Heart left ventricle (tissue), 16 donors: ENCODE measurements around the gene ETV4. TPM values are rescaled to one million over a fixed set of nuclear protein-coding genes. Genes with fewer than 3 reads are reported as not detected.

Experiments used
- ATAC-seq, 4 donors: fragments of 200-7000 bp; cut with Tn5 transposase; one replicate each; pipeline ENCODE4 v1.9.1; 2020 to 2022; ENCODE audit warnings: moderate library complexity in 4 of 4, mild to moderate bottlenecking in 3 of 4, moderate number of reproducible peaks in 1 of 4
- DNase-seq, 5 donors: peaks; one replicate each; pipeline ENCODE4 v3.0.0-alpha.2; 2020
- H3K27ac ChIP-seq, 12 donors: fragments of 200-600 bp; sonication (generic) in 4 of 12; one replicate each; pipeline versions ENCODE4 v1.5.0 to v1.8.0; 2016 to 2022; ENCODE audit warnings: mild to moderate bottlenecking in 2 of 12
- H3K27me3 ChIP-seq, 9 donors: fragments of 200-600 bp; sonication (generic) in 2 of 9; one replicate each; pipeline versions ENCODE4 v1.5.1 to v1.8.0; 2016 to 2022; ENCODE audit warnings: mild to moderate bottlenecking in 3 of 9
- H3K36me3 ChIP-seq, 9 donors: fragments of 200-600 bp; sonication (generic) in 2 of 9; one replicate each; pipeline versions ENCODE4 v1.5.0 to v1.8.0; 2018 to 2022; ENCODE audit warnings: mild to moderate bottlenecking in 2 of 9
- H3K4me1 ChIP-seq, 12 donors: fragments of 200-600 bp; sonication (generic) in 4 of 12; one replicate each; pipeline versions ENCODE4 v1.5.0 to v1.8.0; 2016 to 2022; ENCODE audit warnings: mild to moderate bottlenecking in 3 of 12
- H3K4me3 ChIP-seq, 12 donors: fragments of 200-600 bp; sonication (generic) in 4 of 12; one replicate each; pipeline versions ENCODE4 v1.5.0 to v1.8.0; 2017 to 2022; ENCODE audit warnings: mild to moderate bottlenecking in 9 of 12, moderate library complexity in 4 of 12
- H3K9me3 ChIP-seq, 12 donors: fragments of 200-600 bp; sonication (generic) in 4 of 12; one replicate each; pipeline versions ENCODE4 v1.5.0 to v1.8.0; 2016 to 2022; ENCODE audit warnings: mild to moderate bottlenecking in 1 of 12
- POLR2A ChIP-seq, 2 donors: fragments of 450-650 bp; IDR thresholded peaks; one replicate each; pipeline ENCODE4 v1.6.1; 2017; ENCODE audit warnings: antibody characterized with exemption in 2 of 2, mild to moderate bottlenecking in 2 of 2, moderate library complexity in 2 of 2
- WGBS, 4 donors: extraction: QIAGEN DNeasy Blood & Tissue Kit in 2 of 4; methylation state at CpG; one replicate each; pipeline versions ENCODE4 v1.1.5 to v1.1.7; 2013 to 2018; 5-methylcytosine and 5-hydroxymethylcytosine counted together
- intact Hi-C, 10 donors: fragments of 100-400 bp; cut with DNase I; formaldehyde crosslinking; loops; one replicate each; pipeline versions ENCODE4 v1.11.1 to v1.14.2; 2022
- polyA plus RNA-seq, 2 donors: library from polyadenylated mRNA; stranded (reverse); fragments of 200-250 nt; gene quantifications; one replicate each; pipeline ENCODE4 v1.2.3, GENCODE V29; 2013
- total RNA-seq, 9 donors: library from RNA; depleted of rRNA in 2 of 9; stranded (reverse); fragments of >200 nt in 2 of 9; fragmentation: NEBNext Ultra II Directional in 3 of 9; extraction: Animal tissue kit (Norgen Biotek cat#: 25700) in 3 of 9; gene quantifications; one replicate each; pipeline versions ENCODE4 v1.1.0 to v1.2.4, GENCODE V29; 2016 to 2023
- TF ChIP-seq, protein P1 (sequence below), 12 donors: fragments of 200-600 bp; sonication (generic) in 4 of 12; IDR thresholded peaks; one replicate each; pipeline versions ENCODE4 v1.5.0 to v1.8.0; 2018 to 2022; ENCODE audit warnings: antibody characterized with exemption in 12 of 12, mild to moderate bottlenecking in 5 of 12
- donor health status: ischemic (EF 13 %, LVEDD 7.1; RV severe dilation, severe dysfunction).
- donor health status: healthy with polysubstance abuse.
- donor health status: DM: no; HTN: yes; CAD: no.
- donor health status: DM: no; HTN: no; CAD: no.
- donor health status: ischemic (EF 25% LVEDD 6.9; RV normal size, moderate dysfunction).
- donor health status: ischemic (EF 25% LVEDD 5.7; RV mildly dilated, moderate dysfunction).
- donor health status: healthy.
- donor health status: DM: yes; HTN: yes; CAD: no.
- donor health status: ischemic (EF 35%, LVEDD 5.7; RV mildly dilated, moderate dysfunction).
- donor health status: nonischemic (EF 11% LVEDD 7.7; RV severe dilation, severe dysfunction).
- donor health status: DM: yes; HTN: yes; CAD: no.
- donor health status: PGD.
- donor health status: ischemic (EF 29% LVEDD 5.4; RV normal size, mild dysfunction).
- donor health status: nonischemic (EF 23%, LVEDD 6.1; RV moderate dilation, normal function).

ETV4 gene
- total and polyA plus RNA-seq, 11 donors: 0.30 to 1.7 (median 0.74) TPM

GRCh38 chr17:43554857-43555256, 8.7 kb upstream of the ETV4 start:
- WGBS, 4 donors: 73 to 91% (median 84%) methylated on average over 6 of the region's 6 CpGs
- H3K4me3 ChIP-seq: no peak overlapping the region
- no peaks in the 10 kb centered on the region for H3K36me3 ChIP-seq
- ATAC-seq: no peak
- H3K4me1 ChIP-seq: peaks cover 0 to 20% (median 2%) of the 10 kb centered on the region in 12 donors
- DNase-seq: no peak
- TF ChIP-seq POLR2A (IDR thresholded peaks at IDR 0.05): no peak
- TF ChIP-seq, protein P1, sequence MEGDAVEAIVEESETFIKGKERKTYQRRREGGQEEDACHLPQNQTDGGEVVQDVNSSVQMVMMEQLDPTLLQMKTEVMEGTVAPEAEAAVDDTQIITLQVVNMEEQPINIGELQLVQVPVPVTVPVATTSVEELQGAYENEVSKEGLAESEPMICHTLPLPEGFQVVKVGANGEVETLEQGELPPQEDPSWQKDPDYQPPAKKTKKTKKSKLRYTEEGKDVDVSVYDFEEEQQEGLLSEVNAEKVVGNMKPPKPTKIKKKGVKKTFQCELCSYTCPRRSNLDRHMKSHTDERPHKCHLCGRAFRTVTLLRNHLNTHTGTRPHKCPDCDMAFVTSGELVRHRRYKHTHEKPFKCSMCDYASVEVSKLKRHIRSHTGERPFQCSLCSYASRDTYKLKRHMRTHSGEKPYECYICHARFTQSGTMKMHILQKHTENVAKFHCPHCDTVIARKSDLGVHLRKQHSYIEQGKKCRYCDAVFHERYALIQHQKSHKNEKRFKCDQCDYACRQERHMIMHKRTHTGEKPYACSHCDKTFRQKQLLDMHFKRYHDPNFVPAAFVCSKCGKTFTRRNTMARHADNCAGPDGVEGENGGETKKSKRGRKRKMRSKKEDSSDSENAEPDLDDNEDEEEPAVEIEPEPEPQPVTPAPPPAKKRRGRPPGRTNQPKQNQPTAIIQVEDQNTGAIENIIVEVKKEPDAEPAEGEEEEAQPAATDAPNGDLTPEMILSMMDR (IDR thresholded peaks at IDR 0.05): no peak
- H3K27me3 ChIP-seq: peaks cover 0 to 6% (median 0%) of the 10 kb centered on the region in 9 donors
- H3K27ac ChIP-seq: no peak overlapping the region
- H3K9me3 ChIP-seq: no peaks in the 10 kb centered on the region
- intact Hi-C loops: loop anchor here in 2 of 10 donors (5.0 kb wide), 1 partner anchor 38 kb away; no protein-coding TSS in a partner anchor

DNA sequence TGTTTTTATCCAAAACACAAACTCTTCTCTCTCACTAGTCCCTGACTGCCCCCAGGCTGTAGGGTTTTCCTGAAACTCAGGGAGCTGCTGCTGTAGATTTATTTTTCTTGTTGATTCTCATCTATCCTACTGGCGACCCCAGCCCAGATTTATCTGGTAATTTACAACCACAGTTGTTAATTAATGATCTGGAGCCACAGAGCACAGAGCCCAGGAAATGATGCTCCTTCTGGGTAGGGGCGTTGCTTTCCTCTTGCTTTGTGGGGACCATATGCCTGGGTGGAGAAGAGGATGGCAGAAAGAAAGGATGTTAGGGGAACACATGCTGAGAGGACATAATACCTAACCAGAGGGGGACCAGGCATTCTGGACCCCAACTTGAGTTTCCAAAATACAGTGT, 7.4 kb upstream of the ETV4 start:
- no peak for TF ChIP-seq POLR2A (IDR thresholded peaks at IDR 0.05)
- TF ChIP-seq, protein P1 (IDR thresholded peaks at IDR 0.05): no peak
- H3K27me3 ChIP-seq: peaks cover 0 to 6% (median 0%) of the 10 kb centered on the region in 9 donors
- H3K4me3 ChIP-seq: no peak overlapping the region
- DNase-seq (no peak), ATAC-seq (no peak)
- no peaks in the 10 kb centered on the region for H3K36me3 ChIP-seq
- H3K4me1 ChIP-seq: peaks cover 0 to 16% (median 2%) of the 10 kb centered on the region in 12 donors
- 63 to 73% (median 71%) methylated on average over 2 of the region's 2 CpGs for WGBS, 4 donors
- intact Hi-C loops: loop anchor here in 1 of 10 donors (5.0 kb wide), 1 partner anchor 36 kb away; no protein-coding TSS in a partner anchor
- H3K27ac ChIP-seq: no peak overlapping the region
- no peaks in the 10 kb centered on the region for H3K9me3 ChIP-seq

GRCh38 chr17:43552229-43552837, 6.2 kb upstream of the ETV4 start:
- H3K4me3 ChIP-seq: peak overlapping the region in 1 of 12 donors; percentile 8
- H3K9me3 ChIP-seq: no peaks in the 10 kb centered on the region
- peaks cover 0 to 16% (median 2%) of the 10 kb centered on the region in 12 donors for H3K4me1 ChIP-seq
- H3K36me3 ChIP-seq: no peaks in the 10 kb centered on the region
- DNase-seq: no peak
- no peak for TF ChIP-seq POLR2A (IDR thresholded peaks at IDR 0.05)
- TF ChIP-seq, protein P1 (IDR thresholded peaks at IDR 0.05): no peak
- H3K27ac ChIP-seq: peak overlapping the region in 9 of 12 donors; percentile 44 to 81 (median 65)
- peaks cover 0 to 14% (median 0%) of the 10 kb centered on the region in 9 donors for H3K27me3 ChIP-seq
- ATAC-seq: peak; percentile 66 to 90 (median 84)
- intact Hi-C loops: loop anchor here in 1 of 10 donors (5.0 kb wide), 1 partner anchor 35 kb away; no protein-coding TSS in a partner anchor
- 30 to 38% (median 33%) methylated on average over 8 of the region's 8 CpGs for WGBS, 4 donors

GRCh38 chr17:43550754-43551153, 4.6 kb upstream of the ETV4 start:
- TF ChIP-seq POLR2A (IDR thresholded peaks at IDR 0.05): no peak
- TF ChIP-seq, protein P1 (IDR thresholded peaks at IDR 0.05): no peak
- H3K27me3 ChIP-seq: peaks cover 0 to 24% (median 0%) of the 10 kb centered on the region in 9 donors
- peaks cover 4 to 25% (median 9%) of the 10 kb centered on the region in 12 donors for H3K4me1 ChIP-seq
- H3K4me3 ChIP-seq: no peak overlapping the region
- H3K9me3 ChIP-seq: no peaks in the 10 kb centered on the region
- intact Hi-C loops: loop anchor here in 1 of 10 donors (5.0 kb wide), 1 partner anchor 33 kb away; no protein-coding TSS in a partner anchor
- no peak overlapping the region for H3K27ac ChIP-seq
- 87 to 94% (median 89%) methylated on average over 4 of the region's 4 CpGs for WGBS, 4 donors
- ATAC-seq: no peak
- no peak for DNase-seq
- no peaks in the 10 kb centered on the region for H3K36me3 ChIP-seq
